ENCODE results near the gene SMIM24. TPM values are rescaled to one million over a fixed set of nuclear protein-coding genes. Genes with fewer than 3 reads are reported as not detected.
"Not testable (repeated sequence)": the region's sequence is repeated elsewhere in the genome, so short reads cannot be mapped to it uniquely, and the experiment has no call there.

The SMIM24 gene
- total RNA-seq, 1 donor from 2014 or later = not detected

DNA sequence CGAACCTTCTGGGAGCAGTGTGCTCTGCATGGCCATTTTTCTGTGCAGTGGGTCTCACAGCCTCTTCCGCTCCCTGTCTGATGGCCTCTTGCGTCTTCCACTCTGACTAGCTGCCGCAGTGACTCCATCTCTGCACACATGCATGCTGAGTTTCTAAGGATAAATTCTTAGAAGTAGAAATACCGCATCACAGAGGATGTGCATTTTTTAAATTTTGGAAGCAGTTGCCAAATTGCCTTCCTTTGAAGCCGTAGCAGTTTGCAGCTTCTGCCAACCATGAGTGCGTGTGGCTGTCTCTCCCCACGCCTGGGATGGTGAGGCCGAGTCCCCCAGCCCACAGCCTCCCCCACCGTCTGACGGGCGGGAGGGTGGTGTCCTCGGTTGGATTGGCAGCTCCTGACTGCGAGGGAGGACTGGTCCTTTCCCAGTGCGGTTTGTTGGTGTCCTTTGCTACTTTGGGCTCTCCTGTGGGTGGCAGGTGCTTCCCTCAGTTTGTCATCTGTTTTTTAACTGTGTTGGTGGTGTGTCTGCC, 35.6 kb upstream of the SMIM24 start:
- DNase-seq (ENCODE audit: extremely low read depth, low read depth, low spot score) = no peak

- no peak for DNase-seq (ENCODE audit: extremely low read depth, low read depth, low spot score)
Measured at GRCh38 chr19:3514930-3515329, 34.6 kb upstream of the SMIM24 start.

DNA sequence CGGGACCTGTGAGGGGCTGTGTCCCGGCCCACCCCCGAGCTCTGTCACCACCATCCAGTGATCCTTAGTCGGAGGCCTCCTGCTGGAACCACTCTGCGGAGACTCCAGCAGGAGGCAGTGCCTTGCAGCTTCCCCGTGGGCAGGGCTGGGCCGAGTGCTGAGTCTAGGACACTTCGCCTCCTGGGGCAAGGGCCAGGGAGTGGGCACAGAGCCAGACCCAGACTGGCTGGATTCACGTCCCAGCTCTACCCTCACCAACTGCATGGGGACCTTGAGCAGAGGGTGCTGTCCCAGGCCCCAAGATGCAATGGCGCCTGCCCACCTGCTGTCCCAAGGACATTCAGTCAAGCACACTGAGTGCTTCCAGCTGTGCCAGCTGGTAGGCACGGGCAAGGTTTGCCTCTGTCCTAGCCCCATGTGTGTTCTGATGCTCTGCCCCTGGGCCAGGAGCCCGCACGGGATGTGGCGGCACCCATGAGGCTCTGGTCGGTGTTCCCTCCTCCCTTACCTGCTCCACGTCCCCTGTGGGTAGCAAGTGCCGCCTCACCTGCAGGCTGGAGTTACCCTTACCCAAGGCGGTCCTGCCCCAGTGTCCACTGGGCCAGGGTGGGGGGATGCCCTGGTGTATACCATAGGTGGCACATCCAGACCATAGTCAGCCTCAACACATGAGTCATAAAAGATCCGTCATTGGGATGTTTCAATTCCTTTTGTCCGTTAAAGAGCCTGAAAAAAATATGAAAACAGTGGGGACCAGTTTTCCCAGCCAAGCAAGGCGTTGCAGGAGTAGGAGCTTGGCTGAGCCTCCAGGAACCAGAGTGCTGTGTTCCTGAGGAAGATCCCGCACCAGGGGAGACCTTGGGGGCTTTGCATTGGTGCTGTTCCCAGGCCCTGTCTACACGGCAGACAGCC, 33.2 kb upstream of the SMIM24 start:
- DNase-seq (ENCODE audit: extremely low read depth, low read depth, low spot score) = no peak

DNA sequence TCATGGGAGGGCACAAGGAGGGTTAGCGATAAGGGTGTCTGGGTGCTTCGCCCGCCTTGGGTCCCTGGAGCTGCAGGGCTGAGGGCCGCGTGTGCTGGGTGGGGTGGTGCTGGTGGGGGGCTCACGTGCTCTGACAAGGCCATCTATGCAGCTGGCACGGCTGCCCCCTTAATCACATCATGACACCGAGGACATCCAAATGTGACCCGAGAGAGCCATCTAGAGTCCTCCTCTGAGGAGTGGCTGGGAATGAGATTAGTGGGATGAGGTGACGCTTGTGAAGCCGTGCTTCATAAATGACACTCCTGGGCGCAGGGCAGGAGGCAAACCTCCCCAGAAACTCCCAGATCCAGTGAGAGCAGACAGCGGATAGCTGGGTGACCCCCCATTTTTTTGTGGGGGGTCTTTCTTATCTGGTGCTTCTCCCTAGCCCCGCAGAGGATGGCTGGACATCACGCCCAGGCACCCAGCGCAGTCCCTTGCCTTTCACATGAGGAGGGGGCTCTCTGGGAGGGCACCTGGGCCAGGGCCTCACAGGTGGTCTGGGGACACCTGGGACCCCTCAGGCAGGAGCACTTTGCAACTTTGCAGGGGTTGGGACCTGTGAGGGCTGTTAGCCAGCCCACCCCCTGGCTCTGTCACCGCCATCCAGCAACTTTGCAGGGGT, 32.4 kb upstream of the SMIM24 start:
- DNase-seq (ENCODE audit: extremely low read depth, low read depth, low spot score) = no peak

DNA sequence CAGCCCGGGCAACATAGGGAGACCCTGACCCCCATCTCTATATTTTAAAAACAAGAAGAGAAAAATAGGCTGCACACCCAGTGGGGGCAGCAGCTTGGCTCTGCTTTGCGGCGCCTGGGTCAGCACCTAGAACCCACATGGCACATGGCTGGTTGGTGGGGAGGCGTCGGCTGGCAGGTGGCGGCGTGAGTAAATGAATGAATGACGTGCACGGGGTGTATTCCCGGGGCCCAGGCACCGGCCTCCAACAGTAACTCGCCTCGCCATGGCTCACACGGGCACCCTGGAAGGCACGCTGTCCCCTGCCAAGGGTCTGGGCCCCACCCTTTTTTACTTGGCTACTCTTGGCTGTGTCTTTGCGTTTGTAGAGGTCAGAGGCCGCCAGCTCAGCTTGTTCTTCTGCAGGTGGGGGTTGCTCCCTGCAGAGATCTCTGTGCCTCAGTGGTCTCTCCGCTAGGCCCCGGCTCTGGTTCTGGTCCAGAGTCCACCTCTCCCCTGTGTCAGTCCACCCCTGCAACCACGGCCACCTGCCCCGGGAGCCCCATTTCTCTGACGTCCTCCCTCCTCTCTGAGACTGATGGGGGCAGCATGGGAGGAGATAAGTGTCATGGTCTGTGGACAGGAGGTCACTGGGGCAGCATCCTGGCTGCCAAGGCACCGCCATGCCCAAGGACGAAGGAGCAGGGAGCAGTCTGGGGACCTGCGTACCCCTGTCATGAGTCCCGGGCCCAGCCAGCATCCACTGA, 31.4 kb upstream of the SMIM24 start:
- DNase-seq (ENCODE audit: extremely low read depth, low read depth, low spot score) = no peak

DNA sequence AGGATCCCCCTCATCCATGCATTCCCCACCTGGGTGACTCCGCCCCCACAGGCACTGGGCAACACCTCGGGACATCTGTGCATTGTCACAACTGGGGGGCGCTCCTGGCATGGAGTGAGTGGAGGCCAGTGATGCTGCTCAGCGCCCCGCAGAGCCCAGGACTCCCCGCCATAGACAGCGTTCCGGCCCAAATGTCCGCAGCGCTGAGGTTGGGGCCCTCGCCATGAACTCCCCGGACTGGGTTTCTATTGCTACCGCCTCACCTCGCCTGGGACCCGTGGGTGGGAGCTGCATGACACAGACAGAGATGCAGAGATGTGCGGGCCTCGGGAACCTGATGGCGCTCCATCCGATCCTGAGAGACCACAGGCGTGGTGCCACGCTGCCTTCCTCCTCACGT, 30.4 kb upstream of the SMIM24 start:
- no peak for DNase-seq (ENCODE audit: extremely low read depth, low read depth, low spot score)

DNA sequence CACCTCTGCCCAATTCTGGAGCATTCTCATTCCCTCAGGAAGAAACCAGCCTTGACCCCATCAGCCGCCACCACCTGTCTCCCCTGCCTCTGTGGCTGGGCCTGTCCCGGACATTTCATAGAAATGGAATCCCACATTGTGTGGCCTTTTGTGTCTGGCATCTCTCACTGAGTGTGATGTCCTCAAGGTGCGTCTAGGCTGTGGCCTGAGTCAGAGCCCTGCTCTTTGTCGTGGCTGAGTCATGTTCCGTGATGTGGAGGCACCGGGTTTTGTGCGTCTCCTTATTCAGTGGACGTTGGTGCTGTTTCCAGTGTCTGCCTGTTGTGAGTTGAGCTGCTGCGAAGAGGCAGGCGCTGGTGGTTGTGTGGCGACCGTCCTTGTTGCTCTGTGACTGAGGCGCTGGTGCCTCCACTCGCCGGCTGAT, 29.3 kb upstream of the SMIM24 start:
- DNase-seq (ENCODE audit: extremely low read depth, low read depth, low spot score) = no peak

DNA sequence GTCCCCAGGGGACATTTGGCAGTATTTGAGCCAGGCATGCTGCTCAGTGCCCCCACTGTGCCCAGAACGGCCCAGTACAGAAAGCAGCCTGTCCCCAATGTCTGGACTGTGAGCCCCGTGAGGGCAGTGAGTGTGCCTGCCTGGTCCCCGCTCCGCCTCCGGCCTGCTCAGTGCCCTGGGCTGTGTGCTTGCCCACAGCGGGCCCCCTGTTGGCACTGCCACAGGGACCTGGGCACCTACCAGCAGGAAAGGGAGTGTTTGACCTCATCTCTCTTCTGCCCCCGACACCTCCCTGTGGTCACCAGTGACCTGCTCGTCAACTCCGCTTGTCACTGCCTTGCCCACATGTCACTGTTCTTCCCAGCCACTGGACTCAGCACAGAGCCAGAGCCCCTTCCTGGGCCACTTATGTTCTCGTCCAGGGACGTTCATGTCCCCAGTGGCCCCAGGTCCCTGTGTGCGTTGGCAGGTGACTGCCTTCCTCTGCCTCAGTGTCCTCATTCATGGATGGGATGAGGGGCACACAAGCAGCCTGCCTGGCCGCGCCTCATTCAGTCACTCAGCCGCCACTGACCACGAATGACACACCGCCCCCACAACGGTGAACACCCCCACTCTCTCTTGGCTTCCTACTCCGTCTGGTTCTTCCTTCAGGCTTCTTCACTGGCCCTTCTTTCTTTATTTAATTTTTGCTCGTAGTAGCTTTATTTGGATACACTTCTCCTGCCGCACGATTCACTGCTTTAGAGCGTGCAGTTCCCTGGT, 28.6 kb upstream of the SMIM24 start:
- DNase-seq (ENCODE audit: extremely low read depth, low read depth, low spot score) = no peak

GRCh38 chr19:3508121-3508661, 27.9 kb upstream of the SMIM24 start:
- not testable (repeated sequence) for DNase-seq (ENCODE audit: extremely low read depth, low read depth, low spot score)

- DNase-seq (ENCODE audit: extremely low read depth, low read depth, low spot score) = no peak
Measured at GRCh38 chr19:3507371-3508120, 27.2 kb upstream of the SMIM24 start.

DNA sequence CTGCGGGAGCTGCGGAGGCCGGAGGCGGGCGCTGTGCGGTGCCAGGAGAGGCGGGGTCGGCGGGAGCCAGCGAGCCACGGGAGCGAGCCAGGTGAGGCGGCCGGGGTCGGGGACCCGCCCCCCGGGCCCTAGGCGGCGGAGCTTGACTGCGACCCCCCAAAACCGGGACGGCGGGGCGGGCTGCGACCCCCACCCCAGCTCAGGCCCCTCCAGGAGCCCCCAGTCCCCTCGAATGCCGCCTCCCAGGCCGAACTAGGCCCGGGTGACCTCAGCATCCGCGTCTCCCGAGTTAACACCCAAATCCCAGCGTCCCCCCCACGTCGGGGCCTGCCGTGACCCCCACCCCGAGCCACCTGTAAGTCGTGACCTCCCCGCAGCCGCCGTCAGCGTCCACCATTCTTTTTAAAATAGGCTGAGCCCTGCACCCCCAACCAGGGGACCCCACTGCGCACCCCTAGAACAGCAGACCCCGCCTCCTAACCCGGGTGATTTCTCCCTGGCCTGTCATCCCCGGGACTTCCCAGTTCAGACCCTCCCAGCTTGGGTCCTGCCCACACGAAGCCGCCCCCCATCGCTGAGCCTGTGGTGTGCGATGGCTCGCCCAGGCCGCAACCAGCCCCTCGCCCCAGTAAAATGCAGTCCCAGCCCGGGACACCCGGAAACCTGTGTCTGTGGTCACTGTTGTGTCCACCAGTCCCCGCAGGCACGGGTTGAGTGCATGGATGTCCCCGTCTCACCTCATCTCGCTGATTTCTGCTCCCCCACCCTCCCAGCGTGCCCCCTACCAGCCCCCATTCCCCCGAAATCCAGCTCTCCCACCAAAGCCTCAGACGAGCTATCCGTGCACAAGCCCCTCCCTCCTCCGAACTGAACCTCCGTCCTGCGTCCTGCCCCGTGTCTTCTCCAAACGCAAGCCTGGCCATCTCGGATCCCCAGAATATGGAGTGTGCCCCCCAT, 26.3 kb upstream of the SMIM24 start:
- DNase-seq (ENCODE audit: extremely low read depth, low read depth, low spot score) = no peak

DNA sequence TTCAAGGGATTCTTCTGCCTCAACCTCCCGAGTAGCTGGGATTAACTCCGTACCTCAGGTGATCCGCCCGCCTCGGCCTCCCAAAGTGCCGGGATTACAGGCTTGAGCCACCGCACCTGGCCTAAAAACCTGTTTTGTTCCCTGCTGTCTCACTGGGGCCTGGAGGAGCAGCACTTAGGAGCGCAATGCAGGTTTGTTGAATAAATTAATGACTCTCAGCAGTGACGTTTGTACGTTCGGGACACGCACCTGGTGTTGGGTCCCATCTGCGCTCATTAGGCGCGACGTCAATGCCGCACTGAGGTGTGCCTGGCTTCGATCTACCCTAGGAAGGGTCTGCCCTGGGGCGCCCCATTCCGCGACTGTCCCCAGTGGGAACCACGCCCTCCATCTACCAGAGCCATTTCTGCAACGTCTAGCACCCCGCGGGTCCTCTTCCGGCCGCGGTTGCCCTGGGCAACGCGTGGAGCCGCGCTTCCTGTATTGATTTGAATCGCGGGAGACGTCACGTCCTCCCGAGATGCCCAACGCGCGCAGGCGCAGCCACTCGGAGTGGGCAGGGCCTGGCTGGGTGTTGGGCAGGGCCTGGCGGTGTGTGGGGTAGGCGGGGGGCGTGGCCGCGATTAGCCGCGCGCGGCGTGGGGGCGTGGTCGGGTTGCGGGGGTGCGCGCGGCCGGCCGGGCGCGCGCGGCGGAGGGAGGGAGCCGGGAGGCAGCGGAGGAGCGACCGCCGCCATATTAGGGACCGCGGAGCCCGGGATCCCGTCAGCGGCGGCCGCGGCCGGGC, 25.5 kb upstream of the SMIM24 start, which contains the start of gene FZR1:
FZR1 (plus strand) TSS at position 714 of the 786 bp plus-strand sequence. CDS start 16,679 bp downstream, outside the sequence.
- DNase-seq (ENCODE audit: extremely low read depth, low read depth, low spot score) = peak; percentile 65

DNA sequence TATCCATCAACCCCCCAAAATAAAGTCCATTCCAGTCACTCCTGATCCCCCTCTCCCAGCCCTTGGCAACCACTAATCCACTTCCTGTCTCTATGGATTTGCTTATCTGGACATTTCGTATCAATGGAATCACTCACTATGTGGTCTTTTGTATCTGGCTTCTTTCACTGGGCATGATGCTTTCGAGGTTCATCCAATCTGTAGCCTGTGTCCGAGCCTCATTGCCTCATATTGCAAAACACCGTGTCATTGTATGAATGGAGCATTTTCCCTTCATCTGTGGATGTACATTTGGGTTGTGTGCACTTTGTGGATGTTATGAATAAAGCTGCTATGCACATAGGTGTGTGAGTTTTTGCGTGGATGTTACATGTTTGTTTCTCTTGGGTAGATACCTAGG, 24.4 kb upstream of the SMIM24 start:
- DNase-seq (ENCODE audit: extremely low read depth, low read depth, low spot score) = no peak

DNA sequence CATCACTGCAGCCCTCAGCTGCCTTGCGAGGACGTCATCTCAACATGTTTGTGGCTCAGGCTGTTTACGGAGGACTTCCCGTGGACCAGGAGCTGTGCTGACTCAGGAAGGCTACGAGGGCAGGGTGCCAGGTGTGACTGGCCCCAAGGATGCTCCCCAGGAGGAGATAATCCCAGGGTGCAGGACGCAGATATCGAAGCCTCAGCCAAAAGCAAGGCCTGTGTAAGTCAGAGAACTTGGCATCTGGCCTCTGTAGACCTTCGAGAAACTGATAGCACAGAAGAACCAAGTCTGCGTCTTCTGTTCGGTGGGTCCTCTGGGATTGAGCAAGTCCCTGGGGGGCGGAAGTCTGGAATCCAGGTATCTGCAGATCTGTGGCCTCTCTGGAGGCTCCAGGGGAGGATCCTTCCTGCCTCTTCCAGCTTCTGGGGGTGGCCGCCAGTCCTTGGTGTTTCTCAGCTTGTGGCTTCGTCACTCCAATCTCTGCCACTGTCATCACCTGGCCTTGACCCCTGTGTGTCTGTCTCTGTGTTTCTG, 22.8 kb upstream of the SMIM24 start:
- no peak for DNase-seq (ENCODE audit: extremely low read depth, low read depth, low spot score)

- no peak for DNase-seq (ENCODE audit: extremely low read depth, low read depth, low spot score)
Measured at GRCh38 chr19:3501780-3502179, 21.5 kb upstream of the SMIM24 start.

GRCh38 chr19:3500429-3501101, 20.2 kb upstream of the SMIM24 start, which contains the start of gene DOHH:
Gene DOHH (minus strand): TSS chr19:3500674. CDS start chr19:3496814, 3,860 bp downstream.
- DNase-seq (ENCODE audit: extremely low read depth, low read depth, low spot score) = peak; percentile 93

Data from glomerular endothelial cell (primary cell).